PC-3 (cell line): ENCODE measurements around the gene RFT1. TPM values are rescaled to one million over a fixed set of nuclear protein-coding genes. Genes with fewer than 3 reads are reported as not detected.

Experiments
- ATAC-seq: fragments of 200-7000 bp; cut with Tn5 transposase; 2 replicates; pipeline ENCODE4 v1.9.1; 2020; ENCODE audit warnings: mild to moderate bottlenecking, moderate library complexity
- BruUV-seq: library from RNA; stranded (reverse); fragments of 400-500 nt; replicated peaks from 2 replicates; lab custom pipeline; 2021; lab: Mats Ljungman, UMichigan
- CTCF ChIA-PET: fragments of 300-600 bp; sonication (Branson Sonifier 250); formaldehyde crosslinking; loops from one replicate; lab custom pipeline; 2022; ENCODE audit warnings: antibody characterized with exemption; lab: Charles Lee
- POLR2A ChIA-PET: fragments of 300-600 bp; sonication (Branson Sonifier 250); formaldehyde crosslinking; loops from one replicate; lab custom pipeline; 2022; ENCODE audit warnings: antibody characterized with exemption; ENCODE audit not compliant: unreplicated experiment; lab: Charles Lee
- DNase-seq: peaks from one replicate; pipeline ENCODE4 v3.0.0-alpha.2; 2015
- H2AFZ ChIP-seq: fragments of 300-600 bp; sonication (generic); 2 replicates; pipeline ENCODE4 v1.6.0; 2016; ENCODE audit warnings: antibody characterized with exemption, low read length
- H3F3A ChIP-seq: fragments of 300-600 bp; sonication (generic); one replicate; pipeline ENCODE4 v1.6.0; 2017; ENCODE audit warnings: antibody characterized with exemption, low read length, control low read depth, mild to moderate bottlenecking; ENCODE audit not compliant: unreplicated experiment
- H3K27ac ChIP-seq: fragments of 300-600 bp; sonication (generic); 2 replicates; pipeline ENCODE4 v1.5.1; 2016; ENCODE audit warnings: mild to moderate bottlenecking, low read length
- H3K27me3 ChIP-seq: fragments of 300-600 bp; sonication (generic); 2 replicates; pipeline ENCODE4 v1.6.1; 2016; ENCODE audit warnings: low read length, mixed read lengths
- H3K36me3 ChIP-seq: fragments of 300-600 bp; sonication (generic); 2 replicates; pipeline ENCODE4 v1.6.1; 2016; ENCODE audit warnings: low read depth, mixed run types, low read length, mixed read lengths
- H3K4me1 ChIP-seq: fragments of 300-600 bp; sonication (generic); 2 replicates; pipeline ENCODE4 v1.5.1; 2016; ENCODE audit warnings: low read length; ENCODE audit not compliant: insufficient read depth
- H3K4me2 ChIP-seq: fragments of 300-600 bp; sonication (generic); 2 replicates; pipeline ENCODE4 v1.6.0; 2016; ENCODE audit warnings: low read length
- H3K4me3 ChIP-seq: fragments of 300-600 bp; sonication (generic); 2 replicates; pipeline ENCODE4 v1.5.1; 2016; ENCODE audit warnings: mild to moderate bottlenecking, low read length, mixed read lengths
- H3K79me2 ChIP-seq: fragments of 300-600 bp; sonication (generic); 2 replicates; pipeline ENCODE4 v1.6.1; 2017; ENCODE audit warnings: low read length, mixed read lengths
- H3K9ac ChIP-seq: fragments of 300-600 bp; sonication (generic); 2 replicates; pipeline ENCODE4 v1.6.0; 2016; ENCODE audit warnings: mild to moderate bottlenecking, low read length
- H3K9me2 ChIP-seq: fragments of 300-600 bp; sonication (generic); replicated peaks from 2 replicates; pipeline ENCODE4 v1.6.1; 2016; ENCODE audit warnings: mixed run types, low read length, mixed read lengths
- H3K9me3 ChIP-seq: fragments of 300-600 bp; sonication (generic); 2 replicates; pipeline ENCODE4 v1.6.1; 2016; ENCODE audit warnings: low read length, mixed read lengths
- H4K20me1 ChIP-seq: fragments of 300-600 bp; sonication (generic); 2 replicates; pipeline ENCODE4 v1.6.1; 2016; ENCODE audit warnings: low read length, mixed read lengths
- EZH2 ChIP-seq: fragments of 300-600 bp; sonication (generic); IDR thresholded peaks from one replicate; pipeline ENCODE4 v1.6.1; 2017; ENCODE audit warnings: antibody characterized with exemption, mild to moderate bottlenecking, low read length; ENCODE audit not compliant: unreplicated experiment
- EZH2phosphoT487 ChIP-seq: fragments of 300-600 bp; sonication (generic); IDR thresholded peaks from 2 replicates; pipeline ENCODE4 v1.6.1; 2018; ENCODE audit warnings: mild to moderate bottlenecking, antibody characterized with exemption, low read length, borderline replicate concordance
- intact Hi-C: fragments of 100-400 bp; cut with micrococcal nuclease; formaldehyde crosslinking; loops from 2 replicates; pipeline ENCODE4 v1.9.0; 2023
- total RNA-seq: library from RNA; depleted of rRNA; stranded (reverse); fragments of >200 nt; gene quantifications from 2 replicates; pipeline ENCODE4 v1.2.3, GENCODE V29; 2014
- TF ChIP-seq, protein P1 (sequence below): fragments of 300-600 bp; sonication (generic); conservative IDR thresholded peaks from 2 replicates; pipeline ENCODE4 v1.5.1; 2017; ENCODE audit warnings: antibody characterized with exemption, low read depth, mild to moderate bottlenecking, low read length

Gene RFT1
- total RNA-seq, 1 experiment from 2014 or later = 24.6 TPM

DNA sequence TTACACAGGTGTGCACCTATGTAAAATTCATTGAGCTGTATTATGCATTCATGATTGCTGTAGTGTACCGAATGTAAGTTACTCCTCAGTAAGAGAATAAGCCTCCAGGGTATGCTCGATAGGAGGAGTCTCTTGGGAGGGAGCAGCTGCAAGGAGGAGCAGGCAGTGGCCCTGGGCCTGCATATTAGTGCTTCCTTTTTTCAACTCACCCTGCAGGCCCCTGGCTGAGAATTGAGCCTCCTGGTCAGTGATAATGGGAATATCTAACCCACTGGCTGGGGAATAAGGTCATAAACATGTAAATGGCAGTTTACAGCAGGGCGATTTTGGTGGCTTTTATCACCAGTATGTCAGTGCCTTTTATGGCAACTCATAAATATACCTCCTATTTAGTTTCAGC lies 62.7 kb downstream of the RFT1 start:
- BruUV-seq = no TSS peak
- H3K36me3 ChIP-seq = no peaks in the 10 kb centered on the region
- H3K9me3 ChIP-seq = no peaks in the 10 kb centered on the region
- no peak overlapping the region for H3K9ac ChIP-seq
- peaks cover 6% of the 10 kb centered on the region for H3K4me1 ChIP-seq
- H3F3A ChIP-seq = no peaks in the 10 kb centered on the region
- no peak overlapping the region for H3K4me3 ChIP-seq
- no peaks in the 10 kb centered on the region for H3K9me2 ChIP-seq
- H2AFZ ChIP-seq = no peak overlapping the region
- ATAC-seq (no peak), DNase-seq (no peak)
- ChIA-PET CTCF (no interaction called here), POLR2A (no interaction called here)
- intact Hi-C loops = loop anchor here (10.0 kb wide), 1 partner anchor 293 kb away; the partner anchor contains the start of genes ITIH1 and NEK4
- H4K20me1 ChIP-seq = no peaks in the 10 kb centered on the region
- H3K27ac ChIP-seq = no peak overlapping the region
- no peak for TF ChIP-seq EZH2
- no peaks in the 10 kb centered on the region for H3K27me3 ChIP-seq
- H3K4me2 ChIP-seq = no peak overlapping the region
- no peaks in the 10 kb centered on the region for H3K79me2 ChIP-seq

DNA sequence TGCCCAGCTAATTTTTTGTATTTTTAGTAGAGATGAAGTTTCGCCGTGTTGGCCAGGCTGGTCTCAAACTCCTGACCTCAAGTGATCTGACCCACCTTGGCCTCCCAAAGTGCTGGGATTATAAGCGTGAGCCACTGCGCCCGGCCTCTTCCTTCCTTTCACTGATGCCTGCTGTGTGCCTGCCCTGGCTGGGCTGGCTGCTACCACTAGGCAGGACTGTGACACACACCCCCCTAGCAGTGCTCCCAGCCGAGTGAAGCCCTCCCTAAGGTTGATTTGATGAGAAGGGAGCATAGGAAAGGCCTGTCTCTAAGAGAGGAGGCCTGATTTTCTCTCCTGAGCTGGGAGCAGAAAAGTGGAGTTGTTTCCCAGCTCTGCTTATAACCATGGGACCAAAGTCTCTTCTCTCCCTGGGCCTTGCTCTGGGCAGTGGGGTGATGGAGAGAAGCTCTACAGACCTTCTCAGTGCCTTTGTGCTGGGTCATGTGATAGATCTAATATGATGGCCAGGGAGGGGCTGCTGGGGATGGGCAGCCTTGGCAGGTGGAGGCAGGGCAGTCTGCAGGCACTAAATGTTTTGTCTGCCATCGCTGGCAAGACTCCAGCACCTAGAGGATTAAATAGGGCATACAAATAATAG lies 64.3 kb downstream of the RFT1 start:
- Histone ChIP-seq H4K20me1 (no peaks in the 10 kb centered on the region), H3K4me1 (no peaks in the 10 kb centered on the region), H3K36me3 (no peaks in the 10 kb centered on the region), H3K4me2 (no peak overlapping the region), H3K9ac (no peak overlapping the region), H3K79me2 (no peaks in the 10 kb centered on the region), H3F3A (no peaks in the 10 kb centered on the region), H3K9me2 (no peaks in the 10 kb centered on the region), H3K9me3 (no peaks in the 10 kb centered on the region), H3K27me3 (no peaks in the 10 kb centered on the region), H3K4me3 (no peak overlapping the region), H2AFZ (no peak overlapping the region), H3K27ac (no peak overlapping the region)
- DNase-seq (no peak), ATAC-seq (no peak)
- intact Hi-C loops = loop anchor here (10.0 kb wide), 1 partner anchor 291 kb away; the partner anchor contains the start of genes ITIH1 and NEK4
- TF ChIP-seq, protein P1, sequence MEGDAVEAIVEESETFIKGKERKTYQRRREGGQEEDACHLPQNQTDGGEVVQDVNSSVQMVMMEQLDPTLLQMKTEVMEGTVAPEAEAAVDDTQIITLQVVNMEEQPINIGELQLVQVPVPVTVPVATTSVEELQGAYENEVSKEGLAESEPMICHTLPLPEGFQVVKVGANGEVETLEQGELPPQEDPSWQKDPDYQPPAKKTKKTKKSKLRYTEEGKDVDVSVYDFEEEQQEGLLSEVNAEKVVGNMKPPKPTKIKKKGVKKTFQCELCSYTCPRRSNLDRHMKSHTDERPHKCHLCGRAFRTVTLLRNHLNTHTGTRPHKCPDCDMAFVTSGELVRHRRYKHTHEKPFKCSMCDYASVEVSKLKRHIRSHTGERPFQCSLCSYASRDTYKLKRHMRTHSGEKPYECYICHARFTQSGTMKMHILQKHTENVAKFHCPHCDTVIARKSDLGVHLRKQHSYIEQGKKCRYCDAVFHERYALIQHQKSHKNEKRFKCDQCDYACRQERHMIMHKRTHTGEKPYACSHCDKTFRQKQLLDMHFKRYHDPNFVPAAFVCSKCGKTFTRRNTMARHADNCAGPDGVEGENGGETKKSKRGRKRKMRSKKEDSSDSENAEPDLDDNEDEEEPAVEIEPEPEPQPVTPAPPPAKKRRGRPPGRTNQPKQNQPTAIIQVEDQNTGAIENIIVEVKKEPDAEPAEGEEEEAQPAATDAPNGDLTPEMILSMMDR = no peak
- TF ChIP-seq EZH2phosphoT487 = no peak
- no peak for TF ChIP-seq EZH2
- ChIA-PET CTCF (no interaction called here), POLR2A (no interaction called here)
- BruUV-seq = no TSS peak

GRCh38 chr3:53062905-53063304 lies 67.3 kb downstream of the RFT1 start:
- no peak overlapping the region for H2AFZ ChIP-seq
- H4K20me1 ChIP-seq = no peaks in the 10 kb centered on the region
- intact Hi-C loops = loop anchor here (10.0 kb wide), 1 partner anchor 288 kb away; the partner anchor contains the start of genes ITIH1 and NEK4
- no peak overlapping the region for H3K4me3 ChIP-seq
- CTCF ChIA-PET = no interaction called here
- no peak for DNase-seq
- no peaks in the 10 kb centered on the region for H3K36me3 ChIP-seq
- BruUV-seq = no TSS peak
- no peak for ATAC-seq
- H3K4me1 ChIP-seq = no peaks in the 10 kb centered on the region
- TF ChIP-seq EZH2 (no peak), EZH2phosphoT487 (no peak)
- TF ChIP-seq, protein P1 = no peak
- no peak overlapping the region for H3K4me2 ChIP-seq
- POLR2A ChIA-PET = no interaction called here
- H3K9me3 ChIP-seq = no peaks in the 10 kb centered on the region
- H3F3A ChIP-seq = no peaks in the 10 kb centered on the region
- no peaks in the 10 kb centered on the region for H3K79me2 ChIP-seq
- no peaks in the 10 kb centered on the region for H3K9me2 ChIP-seq
- no peaks in the 10 kb centered on the region for H3K27me3 ChIP-seq
- no peak overlapping the region for H3K9ac ChIP-seq
- no peak overlapping the region for H3K27ac ChIP-seq
